ENCODE results near the gene SRBD1.

The SRBD1 gene

GRCh38 chr2:45631955-45632354 is 20.9 kb upstream of the SRBD1 start:
- H3K4me1 ChIP-seq (ENCODE audit: control insufficient read depth, insufficient read depth, low read length): no peaks in the 10 kb centered on the region
- no peak overlapping the region for H3K27ac ChIP-seq (ENCODE audit: insufficient read depth, low read depth, low read length, poor library complexity, severe bottlenecking)
- 53 to 54% methylated on average over 3 of the region's 3 CpGs for WGBS, 2 experiments
- no peaks in the 10 kb centered on the region for H3K27me3 ChIP-seq (ENCODE audit: control insufficient read depth, insufficient read depth, low read length, poor library complexity, severe bottlenecking)
- no peak overlapping the region for H3K4me3 ChIP-seq (ENCODE audit: insufficient read depth, low read depth, low read length)
- H3K36me3 ChIP-seq (ENCODE audit: control insufficient read depth, insufficient read depth, low read length): no peaks in the 10 kb centered on the region
- H3K9me3 ChIP-seq (ENCODE audit: control insufficient read depth, low read length): no peaks in the 10 kb centered on the region

GRCh38 chr2:45631319-45631718 is 20.3 kb upstream of the SRBD1 start:
- WGBS, 2 experiments: 85 to 93% methylated on average over 3 of the region's 3 CpGs
- no peaks in the 10 kb centered on the region for H3K9me3 ChIP-seq (ENCODE audit: control insufficient read depth, low read length)
- H3K27me3 ChIP-seq (ENCODE audit: control insufficient read depth, insufficient read depth, low read length, poor library complexity, severe bottlenecking): no peaks in the 10 kb centered on the region
- no peaks in the 10 kb centered on the region for H3K4me1 ChIP-seq (ENCODE audit: control insufficient read depth, insufficient read depth, low read length)
- H3K27ac ChIP-seq (ENCODE audit: insufficient read depth, low read depth, low read length, poor library complexity, severe bottlenecking): no peak overlapping the region
- H3K4me3 ChIP-seq (ENCODE audit: insufficient read depth, low read depth, low read length): no peak overlapping the region
- no peaks in the 10 kb centered on the region for H3K36me3 ChIP-seq (ENCODE audit: control insufficient read depth, insufficient read depth, low read length)

DNA sequence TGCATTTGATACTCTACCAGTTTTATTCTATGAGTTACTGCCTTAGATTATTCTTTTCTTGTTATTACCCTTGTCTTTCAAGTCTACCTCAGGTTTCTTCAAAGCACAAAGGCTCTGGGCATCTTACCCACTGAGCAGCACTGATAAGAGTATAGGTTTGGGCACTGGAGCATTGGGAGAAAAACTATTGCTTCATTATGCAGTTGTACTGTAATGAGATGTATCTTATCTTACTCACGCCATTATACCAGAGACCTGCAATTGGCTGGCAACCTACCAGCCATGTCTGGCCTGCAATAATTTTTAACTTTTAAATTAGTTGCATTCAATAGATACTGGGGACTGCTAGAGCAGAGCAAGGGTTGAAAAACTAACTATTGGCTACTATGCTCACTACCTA is 18.9 kb upstream of the SRBD1 start:
- H3K4me3 ChIP-seq (ENCODE audit: insufficient read depth, low read depth, low read length): no peak overlapping the region
- H3K4me1 ChIP-seq (ENCODE audit: control insufficient read depth, insufficient read depth, low read length): no peaks in the 10 kb centered on the region
- no peaks in the 10 kb centered on the region for H3K36me3 ChIP-seq (ENCODE audit: control insufficient read depth, insufficient read depth, low read length)
- H3K27ac ChIP-seq (ENCODE audit: insufficient read depth, low read depth, low read length, poor library complexity, severe bottlenecking): no peak overlapping the region
- no peaks in the 10 kb centered on the region for H3K27me3 ChIP-seq (ENCODE audit: control insufficient read depth, insufficient read depth, low read length, poor library complexity, severe bottlenecking)
- H3K9me3 ChIP-seq (ENCODE audit: control insufficient read depth, low read length): no peaks in the 10 kb centered on the region
- 89 to 94% methylated on average over 1 of the region's 1 CpG for WGBS, 2 experiments

GRCh38 chr2:45627911-45628310 is 16.8 kb upstream of the SRBD1 start:
- Histone ChIP-seq H3K4me1 (ENCODE audit: control insufficient read depth, insufficient read depth, low read length) (no peaks in the 10 kb centered on the region), H3K4me3 (ENCODE audit: insufficient read depth, low read depth, low read length) (no peak overlapping the region), H3K36me3 (ENCODE audit: control insufficient read depth, insufficient read depth, low read length) (no peaks in the 10 kb centered on the region), H3K27ac (ENCODE audit: insufficient read depth, low read depth, low read length, poor library complexity, severe bottlenecking) (no peak overlapping the region), H3K27me3 (ENCODE audit: control insufficient read depth, insufficient read depth, low read length, poor library complexity, severe bottlenecking) (no peaks in the 10 kb centered on the region), H3K9me3 (ENCODE audit: control insufficient read depth, low read length) (no peaks in the 10 kb centered on the region)
- WGBS, 2 experiments: 86 to 87% methylated on average over 1 of the region's 1 CpG

DNA sequence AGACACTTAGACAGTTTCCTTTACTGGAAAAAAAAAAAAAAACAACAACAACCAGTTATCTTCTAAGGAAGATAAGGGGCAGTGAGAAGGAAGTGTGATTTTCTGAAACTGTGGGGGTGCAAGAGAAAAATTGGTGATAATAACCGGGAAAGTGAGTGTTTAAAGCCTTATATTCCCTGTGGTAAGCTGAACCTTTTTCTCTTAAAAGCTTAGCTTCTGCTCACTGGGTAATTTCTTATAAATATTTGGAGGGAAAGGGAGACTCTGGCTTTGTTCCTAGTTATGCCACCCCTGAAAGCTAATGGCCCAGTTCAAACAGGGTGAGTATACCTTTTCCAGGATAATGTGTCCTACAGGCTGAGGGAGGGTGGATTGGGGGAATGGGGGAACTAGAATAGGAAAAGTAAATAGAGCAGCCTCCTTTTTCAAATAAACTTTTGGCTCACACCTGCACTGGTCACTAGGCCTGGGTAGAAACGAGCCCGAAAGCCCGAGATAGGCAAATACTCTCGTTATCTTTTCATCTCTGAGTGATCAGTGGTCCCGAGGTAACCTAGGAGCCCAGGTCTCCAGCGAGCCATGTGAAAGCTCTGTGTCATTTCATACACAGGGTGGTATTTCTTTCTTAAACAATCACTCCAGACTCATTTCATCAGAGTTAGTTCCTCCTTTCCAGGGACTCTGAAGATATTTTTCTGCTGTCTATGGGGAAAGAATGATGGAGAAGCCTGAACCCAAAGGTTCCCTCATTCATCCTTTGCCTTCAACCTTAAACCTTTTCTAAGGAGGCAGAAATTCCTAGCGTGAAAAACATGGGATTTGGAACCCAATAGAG is 15.5 kb upstream of the SRBD1 start:
- 93 to 94% methylated on average over 8 of the region's 8 CpGs for WGBS, 2 experiments
- Histone ChIP-seq H3K27ac (ENCODE audit: insufficient read depth, low read depth, low read length, poor library complexity, severe bottlenecking) (no peak overlapping the region), H3K9me3 (ENCODE audit: control insufficient read depth, low read length) (no peaks in the 10 kb centered on the region), H3K36me3 (ENCODE audit: control insufficient read depth, insufficient read depth, low read length) (no peaks in the 10 kb centered on the region), H3K4me1 (ENCODE audit: control insufficient read depth, insufficient read depth, low read length) (no peaks in the 10 kb centered on the region), H3K4me3 (ENCODE audit: insufficient read depth, low read depth, low read length) (no peak overlapping the region), H3K27me3 (ENCODE audit: control insufficient read depth, insufficient read depth, low read length, poor library complexity, severe bottlenecking) (no peaks in the 10 kb centered on the region)

- H3K9me3 ChIP-seq (ENCODE audit: control insufficient read depth, low read length): no peaks in the 10 kb centered on the region
- no peaks in the 10 kb centered on the region for H3K27me3 ChIP-seq (ENCODE audit: control insufficient read depth, insufficient read depth, low read length, poor library complexity, severe bottlenecking)
Measured at GRCh38 chr2:45625824-45626223, 14.8 kb upstream of the SRBD1 start.

GRCh38 chr2:45623098-45623497 is 12.0 kb upstream of the SRBD1 start:
- H3K27ac ChIP-seq (ENCODE audit: insufficient read depth, low read depth, low read length, poor library complexity, severe bottlenecking): no peak overlapping the region
- H3K4me3 ChIP-seq (ENCODE audit: insufficient read depth, low read depth, low read length): no peak overlapping the region
- H3K27me3 ChIP-seq (ENCODE audit: control insufficient read depth, insufficient read depth, low read length, poor library complexity, severe bottlenecking): no peaks in the 10 kb centered on the region
- H3K36me3 ChIP-seq (ENCODE audit: control insufficient read depth, insufficient read depth, low read length): no peaks in the 10 kb centered on the region
- H3K9me3 ChIP-seq (ENCODE audit: control insufficient read depth, low read length): no peaks in the 10 kb centered on the region
- 88 to 96% methylated on average over 3 of the region's 3 CpGs for WGBS, 2 experiments
- H3K4me1 ChIP-seq (ENCODE audit: control insufficient read depth, insufficient read depth, low read length): no peaks in the 10 kb centered on the region

More at GRCh38 chr2:45625824-45626223, 14.8 kb upstream of the SRBD1 start:
- H3K36me3 ChIP-seq (ENCODE audit: control insufficient read depth, insufficient read depth, low read length): no peaks in the 10 kb centered on the region
- H3K4me3 ChIP-seq (ENCODE audit: insufficient read depth, low read depth, low read length): no peak overlapping the region
- no peaks in the 10 kb centered on the region for H3K4me1 ChIP-seq (ENCODE audit: control insufficient read depth, insufficient read depth, low read length)
- H3K27ac ChIP-seq (ENCODE audit: insufficient read depth, low read depth, low read length, poor library complexity, severe bottlenecking): no peak overlapping the region

GRCh38 chr2:45622336-45623075 is 11.4 kb upstream of the SRBD1 start:
- no peaks in the 10 kb centered on the region for H3K9me3 ChIP-seq (ENCODE audit: control insufficient read depth, low read length)
- H3K27ac ChIP-seq (ENCODE audit: insufficient read depth, low read depth, low read length, poor library complexity, severe bottlenecking): no peak overlapping the region
- 93 to 97% methylated on average over 5 to 6 of the region's 6 CpGs for WGBS, 2 experiments
- no peaks in the 10 kb centered on the region for H3K4me1 ChIP-seq (ENCODE audit: control insufficient read depth, insufficient read depth, low read length)
- no peaks in the 10 kb centered on the region for H3K27me3 ChIP-seq (ENCODE audit: control insufficient read depth, insufficient read depth, low read length, poor library complexity, severe bottlenecking)
- no peaks in the 10 kb centered on the region for H3K36me3 ChIP-seq (ENCODE audit: control insufficient read depth, insufficient read depth, low read length)
- H3K4me3 ChIP-seq (ENCODE audit: insufficient read depth, low read depth, low read length): no peak overlapping the region

DNA sequence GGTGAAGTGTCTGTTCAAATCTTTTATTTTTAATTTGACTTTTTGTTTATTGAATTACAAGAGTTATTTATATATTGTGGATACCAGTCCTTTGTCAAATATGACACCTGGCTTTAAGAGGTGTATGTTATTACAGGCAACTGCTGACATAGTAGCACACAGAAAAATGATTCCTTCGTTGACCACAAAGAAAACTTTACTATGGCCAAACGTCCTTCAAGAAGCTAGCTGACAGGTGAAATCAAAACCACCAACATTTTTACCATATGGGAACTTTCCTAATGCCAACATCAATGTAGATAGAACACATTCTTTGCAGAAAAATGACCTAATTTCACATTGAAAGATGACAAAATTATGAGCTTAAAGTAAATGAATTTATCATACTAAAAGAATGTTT is 6.4 kb upstream of the SRBD1 start:
- H3K9me3 ChIP-seq (ENCODE audit: control insufficient read depth, low read length): no peaks in the 10 kb centered on the region
- H3K4me3 ChIP-seq (ENCODE audit: insufficient read depth, low read depth, low read length): no peak overlapping the region
- no peaks in the 10 kb centered on the region for H3K36me3 ChIP-seq (ENCODE audit: control insufficient read depth, insufficient read depth, low read length)
- no peaks in the 10 kb centered on the region for H3K4me1 ChIP-seq (ENCODE audit: control insufficient read depth, insufficient read depth, low read length)
- WGBS, 2 experiments: 86 to 88% methylated on average over 2 of the region's 2 CpGs
- no peaks in the 10 kb centered on the region for H3K27me3 ChIP-seq (ENCODE audit: control insufficient read depth, insufficient read depth, low read length, poor library complexity, severe bottlenecking)
- no peak overlapping the region for H3K27ac ChIP-seq (ENCODE audit: insufficient read depth, low read depth, low read length, poor library complexity, severe bottlenecking)

DNA sequence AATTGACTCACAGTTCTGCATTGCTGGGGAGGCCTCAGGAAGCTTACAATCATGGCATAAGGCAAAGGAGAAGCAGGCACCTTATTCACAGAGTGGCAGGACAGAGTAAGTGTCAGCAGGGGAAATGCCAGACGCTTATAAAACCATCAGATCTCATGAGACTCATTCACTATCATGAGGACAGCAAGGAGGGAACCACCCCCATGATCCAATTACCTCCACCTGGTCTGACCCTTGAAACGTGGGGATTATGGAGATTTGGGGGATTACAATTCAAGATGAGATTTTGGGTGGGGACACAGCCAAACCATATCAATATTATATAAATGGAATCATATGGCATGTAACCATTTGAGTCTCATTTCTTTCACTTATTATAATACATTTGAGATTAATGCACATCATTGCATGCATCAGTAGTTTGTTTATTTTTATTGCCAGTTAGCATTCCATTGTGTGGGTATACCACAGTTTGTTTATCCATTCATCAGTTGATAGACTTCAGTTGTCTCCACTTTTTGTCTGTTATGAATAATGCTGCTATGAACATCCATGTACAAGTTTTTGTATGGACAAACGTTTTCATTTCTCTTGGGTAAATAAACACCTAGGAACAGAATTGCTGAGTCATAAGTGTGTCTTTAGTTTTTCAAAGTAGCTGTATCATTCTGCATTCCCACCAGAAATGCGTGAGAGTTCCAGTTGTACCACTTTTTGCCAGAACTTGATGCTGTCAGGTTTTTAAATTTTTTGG is 5.8 kb upstream of the SRBD1 start:
- no peaks in the 10 kb centered on the region for H3K27me3 ChIP-seq (ENCODE audit: control insufficient read depth, insufficient read depth, low read length, poor library complexity, severe bottlenecking)
- H3K4me3 ChIP-seq (ENCODE audit: insufficient read depth, low read depth, low read length): no peak overlapping the region
- H3K36me3 ChIP-seq (ENCODE audit: control insufficient read depth, insufficient read depth, low read length): no peaks in the 10 kb centered on the region
- 81 to 84% methylated on average over 3 of the region's 4 CpGs for WGBS, 2 experiments
- H3K27ac ChIP-seq (ENCODE audit: insufficient read depth, low read depth, low read length, poor library complexity, severe bottlenecking): no peak overlapping the region
- H3K9me3 ChIP-seq (ENCODE audit: control insufficient read depth, low read length): no peaks in the 10 kb centered on the region
- H3K4me1 ChIP-seq (ENCODE audit: control insufficient read depth, insufficient read depth, low read length): no peaks in the 10 kb centered on the region
